Measurements from ENCODE around the gene SLC8A3.

Gene SLC8A3

DNA sequence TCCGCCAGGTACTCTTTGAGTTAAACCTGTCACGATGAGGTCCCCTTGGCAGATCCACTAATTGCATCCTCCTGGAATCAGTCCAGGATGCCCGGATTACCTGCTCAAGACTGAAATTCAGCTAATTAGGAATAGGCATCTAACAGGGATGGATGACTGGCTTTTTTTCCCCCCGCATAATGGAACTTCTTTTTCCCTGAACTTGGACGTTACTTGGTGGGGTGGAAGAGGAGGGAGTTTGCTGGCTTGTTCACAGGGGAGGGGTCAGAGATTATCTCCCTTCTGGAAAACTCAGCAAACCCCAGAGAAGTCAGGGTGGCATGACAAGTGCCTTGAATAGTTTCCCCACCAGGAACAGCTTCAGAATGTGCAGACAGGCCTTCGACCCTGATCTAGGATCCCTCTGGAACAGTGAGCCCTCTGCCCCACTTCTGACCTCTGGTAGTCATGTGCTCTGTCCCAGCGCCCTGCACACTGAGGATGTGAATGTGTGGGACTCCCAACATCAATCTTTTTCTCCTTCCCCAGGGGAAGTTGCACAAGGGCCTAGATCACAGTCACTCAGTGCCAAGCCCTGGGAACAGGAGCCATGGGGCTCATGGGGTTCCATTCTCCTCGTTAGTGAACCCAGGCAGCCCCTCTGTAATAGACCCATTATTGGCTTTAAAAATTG is 167.1 kb downstream of the SLC8A3 start:
- DNase-seq = no peak

DNA sequence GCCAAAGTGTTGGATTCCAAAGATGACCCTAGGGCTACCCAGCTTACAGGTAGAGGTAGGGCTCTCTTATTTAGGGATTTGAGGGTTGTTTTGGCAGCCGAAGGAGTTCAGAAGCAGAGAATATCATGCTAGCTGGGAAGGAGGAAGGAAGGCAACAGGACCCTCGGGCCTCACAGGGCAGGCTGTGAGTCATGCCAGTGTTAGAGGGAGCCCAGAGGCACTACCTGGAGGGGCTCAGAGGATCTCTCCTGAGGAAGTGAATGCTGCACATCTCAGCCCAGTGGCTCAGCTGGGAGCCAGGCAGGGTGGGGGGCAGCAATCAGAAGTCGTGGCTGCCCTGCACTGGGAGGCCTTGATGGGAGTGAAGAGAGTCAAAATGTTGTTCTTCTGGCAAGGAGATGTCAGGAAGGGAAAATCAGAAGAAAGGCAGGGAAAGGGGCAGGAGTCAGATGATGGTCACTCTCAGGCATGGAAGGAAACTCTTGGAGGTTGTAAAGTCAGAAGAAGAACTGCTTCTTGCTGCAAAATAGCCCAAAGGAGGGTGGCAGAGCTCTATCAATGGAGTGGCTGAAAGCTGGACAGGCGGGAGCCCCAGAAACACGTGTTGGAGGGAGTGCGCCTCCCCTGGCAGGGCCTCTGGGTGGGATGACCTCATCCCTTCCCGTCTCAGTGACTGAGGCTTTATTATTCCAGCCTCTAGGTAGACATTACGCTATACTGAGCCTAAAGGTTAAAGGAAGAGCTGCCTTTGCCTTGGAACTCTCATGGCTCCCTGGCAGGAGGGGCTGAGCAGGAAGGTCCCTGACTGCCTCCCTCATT is 168.2 kb downstream of the SLC8A3 start:
- no peak for DNase-seq

DNA sequence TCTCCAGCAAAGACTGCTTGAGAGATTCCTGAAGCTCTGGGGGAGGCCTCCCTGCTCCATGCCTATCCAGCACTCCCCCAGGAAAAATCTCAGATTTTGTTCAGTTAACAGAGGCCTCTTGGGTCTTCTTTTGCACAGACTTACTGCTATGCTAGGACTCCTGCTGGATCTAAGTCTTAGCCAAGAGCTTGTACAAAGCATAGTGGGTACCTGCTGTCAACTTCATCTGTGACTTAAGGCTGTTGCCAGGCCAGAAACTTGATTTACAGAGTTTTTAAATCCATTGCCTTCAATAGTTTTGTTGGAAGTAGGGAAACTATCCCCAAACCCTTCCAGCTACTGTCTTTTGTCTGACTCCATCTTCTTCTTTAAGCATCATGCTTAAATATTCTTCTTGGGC is 169.1 kb downstream of the SLC8A3 start:
- DNase-seq = no peak

DNA sequence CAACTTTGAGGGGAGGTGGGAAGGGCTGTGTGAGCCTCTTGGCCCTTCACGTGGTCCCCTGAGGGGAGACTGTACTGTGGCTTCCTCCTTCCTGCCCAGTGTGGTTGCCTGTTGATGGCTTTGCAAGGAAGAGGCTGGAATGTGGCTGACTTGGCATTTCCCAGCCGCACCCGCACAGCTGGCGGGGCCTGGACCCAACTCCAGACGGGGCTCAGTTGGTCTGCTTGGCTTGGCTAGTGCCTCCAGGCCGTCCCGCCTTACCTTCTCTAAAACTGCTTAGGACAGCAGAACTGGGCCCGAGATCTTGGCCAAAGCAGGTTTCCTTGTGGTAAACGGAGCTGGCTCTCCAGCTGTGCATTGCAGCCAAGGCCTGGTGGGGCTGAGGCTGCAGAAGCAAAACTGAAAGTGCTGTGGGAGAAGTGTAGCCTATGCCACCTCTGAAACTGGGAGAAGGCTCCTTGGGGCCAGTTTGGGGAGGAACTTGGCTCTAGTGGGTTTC is 170.0 kb downstream of the SLC8A3 start:
- no peak for DNase-seq

DNA sequence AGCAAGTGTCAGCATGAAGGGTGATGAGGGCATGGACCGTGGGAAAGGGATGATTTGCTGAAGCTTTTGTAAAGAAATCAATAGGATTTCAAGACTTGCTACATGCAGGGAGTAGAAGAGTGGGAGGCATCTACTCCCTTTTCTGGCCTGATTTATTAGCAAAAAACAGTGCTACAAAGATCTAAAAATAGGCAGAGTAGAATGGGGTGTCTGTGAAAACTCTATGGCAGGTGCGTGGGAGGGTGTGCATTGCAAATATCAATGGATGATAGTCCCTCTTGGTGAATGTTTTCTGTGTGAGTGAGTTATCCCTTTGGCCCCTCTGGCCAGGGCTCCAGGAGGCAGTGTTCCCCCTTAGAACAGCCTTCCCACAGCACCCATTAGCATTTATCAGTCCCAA is 170.5 kb downstream of the SLC8A3 start:
- no peak for DNase-seq

DNA sequence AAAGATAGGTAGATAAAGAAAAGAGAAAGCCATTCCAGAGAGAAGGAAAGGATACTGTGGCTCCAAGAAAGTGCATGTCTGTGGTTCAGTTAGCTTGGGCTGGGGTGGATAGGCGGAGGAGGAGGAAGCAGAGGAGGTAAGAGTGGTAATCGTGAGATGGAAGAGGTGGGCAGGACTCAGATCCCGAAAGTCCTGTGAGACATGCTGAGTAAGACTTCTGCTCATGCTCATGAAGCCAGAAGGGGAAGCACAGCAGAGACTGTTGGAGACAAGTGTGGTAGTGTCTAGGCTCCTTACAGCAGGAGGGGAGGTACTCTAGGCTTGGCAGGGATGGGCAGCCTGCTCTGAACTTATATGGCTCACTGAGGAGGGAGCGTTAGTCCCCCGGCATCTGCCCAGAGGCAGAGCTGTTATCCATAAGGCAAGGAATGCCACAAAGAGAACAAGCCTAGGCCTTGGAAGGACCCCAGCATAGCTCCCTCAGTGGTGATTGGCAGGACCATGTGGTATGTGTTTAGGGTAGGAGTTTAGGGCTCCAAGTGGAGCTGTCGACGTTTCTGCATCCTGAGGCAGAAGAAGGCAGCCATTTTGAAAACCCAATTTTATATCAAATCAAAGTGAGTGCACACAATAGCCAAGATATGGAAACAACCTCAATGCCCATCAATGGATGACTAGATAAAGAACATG is 174.2 kb downstream of the SLC8A3 start:
- no peak for DNase-seq

DNA sequence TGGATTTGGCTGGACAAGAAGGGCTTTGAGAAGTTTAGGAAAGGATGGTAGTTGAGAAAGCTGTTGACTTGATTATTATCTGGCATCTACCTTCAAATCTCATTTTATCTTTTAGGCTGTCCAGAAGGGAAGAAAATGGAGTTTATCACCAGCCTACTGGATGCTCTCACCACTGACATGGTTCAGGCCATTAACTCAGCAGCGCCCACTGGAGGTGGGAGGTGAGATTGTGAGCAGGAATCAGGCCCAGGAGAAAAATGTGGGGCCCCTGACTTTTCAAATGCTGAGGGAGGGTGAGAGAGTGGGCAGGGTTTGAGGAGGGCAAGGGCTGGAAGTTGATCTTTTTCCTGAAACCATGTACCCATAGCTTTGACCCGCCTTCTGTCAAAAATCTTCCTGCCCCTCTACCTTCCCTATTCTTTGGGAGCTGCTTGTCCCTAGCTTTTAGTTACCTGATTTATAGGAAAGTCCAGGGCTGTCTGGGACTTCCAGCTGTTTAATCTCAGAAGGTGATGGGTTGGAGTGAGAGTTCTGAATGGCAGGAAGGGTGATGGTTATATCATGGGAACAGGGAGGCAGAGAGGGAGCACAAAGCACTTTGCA is 175.4 kb downstream of the SLC8A3 start:
- DNase-seq = no peak

DNA sequence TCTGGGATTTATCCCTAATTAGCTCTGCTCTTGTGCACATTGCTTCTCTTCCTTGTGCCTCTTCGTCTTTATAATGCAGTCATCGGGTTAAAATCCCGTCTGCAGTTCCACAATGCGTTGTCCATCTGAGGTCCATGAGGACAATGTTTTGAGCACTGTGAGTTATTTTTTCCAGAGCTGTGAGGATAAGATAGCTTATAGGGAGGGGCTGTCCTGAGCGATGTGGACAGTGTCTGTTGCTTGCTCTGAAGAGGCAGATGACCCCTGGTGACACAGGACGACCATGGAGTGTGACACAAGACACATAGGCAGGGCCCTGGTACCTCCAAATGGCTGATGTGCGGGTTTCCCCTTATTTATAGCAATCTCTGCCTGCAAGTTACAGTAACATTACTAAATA is 177.0 kb downstream of the SLC8A3 start:
- DNase-seq = no peak

DNA sequence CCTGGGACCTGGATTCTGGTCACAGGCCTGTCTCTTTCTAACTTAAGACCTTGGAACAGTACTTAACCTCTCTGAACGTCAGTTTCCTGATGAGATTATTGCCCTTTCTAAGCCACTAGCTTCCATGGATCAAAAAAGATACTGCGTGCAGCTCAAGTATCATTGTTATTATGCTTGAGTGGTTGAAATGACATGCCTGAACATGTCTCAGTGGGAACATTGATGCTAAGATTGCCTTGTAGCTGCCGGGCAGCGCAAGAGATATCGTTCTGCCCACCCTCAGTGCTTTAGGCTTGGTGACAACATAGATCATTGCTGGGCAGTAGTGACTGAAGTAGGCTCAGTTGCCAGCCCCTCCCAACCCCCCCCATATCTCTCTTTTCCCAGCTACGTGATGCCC is 177.7 kb downstream of the SLC8A3 start:
- no peak for DNase-seq

DNA sequence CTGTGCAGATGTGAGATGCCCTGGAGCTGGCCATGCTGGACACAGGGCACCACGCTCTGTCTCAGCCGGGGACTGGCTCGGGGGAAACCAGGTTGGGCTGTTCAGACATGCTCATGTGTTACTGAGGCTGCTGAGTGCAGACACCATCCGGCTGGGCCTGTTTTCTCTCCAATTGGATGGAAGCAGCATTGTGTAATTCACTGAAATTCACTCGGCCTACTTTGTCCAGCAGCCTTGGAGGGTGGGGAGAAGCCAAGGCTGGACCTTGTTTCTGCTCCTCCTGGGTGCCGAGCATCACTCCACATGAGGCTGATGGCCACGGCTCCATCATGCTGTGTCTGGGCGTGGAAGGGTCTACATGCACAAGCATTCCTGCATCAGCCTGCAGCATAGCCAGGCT is 178.8 kb downstream of the SLC8A3 start:
- no peak for DNase-seq

DNA sequence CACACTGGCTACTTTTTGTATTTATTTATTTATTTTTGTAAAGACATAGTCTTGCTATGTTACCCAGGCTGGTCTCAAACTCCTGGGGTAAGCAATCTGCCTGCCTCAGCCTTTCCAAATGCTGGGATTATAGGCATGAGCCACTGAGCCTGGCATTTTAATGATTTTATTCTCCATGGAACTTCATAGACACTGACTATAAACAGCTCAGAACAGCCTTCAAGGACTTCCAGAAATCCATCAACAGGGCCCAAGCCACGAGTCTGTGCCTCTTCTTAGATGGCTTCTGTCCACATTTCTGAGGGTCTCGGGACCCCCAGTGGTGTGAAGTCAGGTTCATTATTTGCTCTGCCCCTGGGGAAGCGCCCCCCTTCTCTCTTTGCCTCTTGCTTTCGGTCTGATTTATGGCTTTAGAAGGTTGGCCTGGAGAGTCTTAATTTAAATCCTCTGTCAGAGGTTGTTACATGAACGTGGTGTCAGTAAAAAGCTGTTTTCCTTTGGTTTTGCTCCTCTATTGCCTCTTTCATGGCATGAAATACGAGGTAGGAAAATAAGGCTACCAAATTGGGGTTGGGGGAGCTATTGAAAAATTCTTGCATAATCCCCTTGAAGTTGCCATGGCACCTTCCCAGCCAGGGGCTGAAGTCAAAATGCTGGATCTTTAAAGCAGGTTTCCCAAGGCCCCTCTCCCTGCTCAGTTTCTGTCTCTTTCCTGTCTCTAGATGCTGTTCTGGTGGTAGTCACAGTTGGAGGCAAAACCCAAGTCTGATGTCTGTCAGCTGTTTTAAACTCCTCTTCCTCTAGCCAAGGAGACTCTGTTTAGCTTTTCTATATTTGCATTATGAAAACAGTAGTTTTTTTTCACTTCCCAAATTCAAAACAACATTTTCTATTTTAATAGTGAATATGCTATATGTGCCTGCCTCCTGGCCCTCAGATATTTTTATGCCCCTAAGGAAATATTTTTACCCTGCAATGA is 180.2 kb downstream of the SLC8A3 start:
- no peak for DNase-seq

DNA sequence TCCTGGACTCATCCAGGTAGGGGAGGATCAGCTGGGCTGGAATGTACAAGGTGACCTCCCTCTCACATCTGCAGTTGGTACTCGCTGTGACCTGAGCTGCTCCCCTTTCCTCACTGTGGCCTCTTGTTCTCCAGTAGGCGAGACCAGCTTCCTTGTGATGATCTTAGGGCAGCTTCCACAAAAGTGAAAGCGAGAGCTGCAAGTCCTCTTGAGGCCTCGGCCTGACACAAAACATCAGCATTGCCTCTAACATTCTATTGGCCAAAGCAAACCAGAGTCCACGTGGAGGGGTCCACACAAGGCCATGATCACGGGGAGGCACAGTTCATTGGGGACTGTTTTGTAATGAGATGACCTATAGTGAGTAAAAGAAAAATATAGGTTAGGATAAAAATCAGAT is 182.1 kb downstream of the SLC8A3 start:
- DNase-seq = no peak

DNA sequence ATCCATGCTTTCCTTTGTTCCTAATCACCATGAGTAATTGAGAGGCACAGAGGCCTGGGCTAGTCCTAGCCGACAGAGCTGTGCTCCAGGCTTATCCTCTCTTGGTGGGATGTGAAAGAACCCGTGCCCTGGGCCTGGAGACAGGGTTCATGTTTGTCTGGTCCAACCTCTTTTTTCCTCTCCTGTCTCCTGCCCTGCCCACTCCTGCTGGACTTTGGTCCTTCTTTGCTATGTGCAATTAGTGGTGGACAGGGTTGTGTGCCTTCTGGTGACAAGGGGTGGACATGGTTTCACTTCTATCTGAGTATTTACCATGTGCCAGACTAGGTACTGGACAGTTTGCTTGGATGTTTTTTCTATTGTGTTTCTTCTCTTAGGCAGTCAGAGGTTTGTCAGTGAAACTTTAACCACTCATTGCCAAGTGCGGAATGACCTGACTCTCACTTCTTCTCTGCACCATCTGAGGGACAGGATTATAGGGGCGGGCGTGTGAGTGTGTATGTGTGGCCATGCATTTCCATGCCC is 183.4 kb downstream of the SLC8A3 start:
- no peak for DNase-seq

DNA sequence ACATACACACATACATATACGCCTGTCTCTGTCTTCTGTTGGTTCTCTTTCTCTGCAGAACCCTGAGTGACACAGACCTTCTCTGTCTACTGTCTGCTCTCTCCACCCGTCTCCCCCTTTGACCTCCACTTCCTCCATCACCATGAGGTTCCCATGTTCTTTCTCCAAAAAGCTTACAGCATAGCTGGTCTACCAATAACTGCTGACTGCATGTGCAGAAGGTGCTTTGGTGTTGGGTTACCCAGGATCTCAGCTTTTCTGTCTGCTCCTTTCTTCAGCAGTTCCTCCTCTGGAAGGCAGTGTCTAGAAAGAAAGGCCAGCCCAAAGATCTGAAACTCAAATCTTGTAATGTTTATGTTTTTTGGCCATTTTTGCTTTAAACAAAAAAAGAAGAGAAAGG is 184.0 kb downstream of the SLC8A3 start:
- DNase-seq = no peak

DNA sequence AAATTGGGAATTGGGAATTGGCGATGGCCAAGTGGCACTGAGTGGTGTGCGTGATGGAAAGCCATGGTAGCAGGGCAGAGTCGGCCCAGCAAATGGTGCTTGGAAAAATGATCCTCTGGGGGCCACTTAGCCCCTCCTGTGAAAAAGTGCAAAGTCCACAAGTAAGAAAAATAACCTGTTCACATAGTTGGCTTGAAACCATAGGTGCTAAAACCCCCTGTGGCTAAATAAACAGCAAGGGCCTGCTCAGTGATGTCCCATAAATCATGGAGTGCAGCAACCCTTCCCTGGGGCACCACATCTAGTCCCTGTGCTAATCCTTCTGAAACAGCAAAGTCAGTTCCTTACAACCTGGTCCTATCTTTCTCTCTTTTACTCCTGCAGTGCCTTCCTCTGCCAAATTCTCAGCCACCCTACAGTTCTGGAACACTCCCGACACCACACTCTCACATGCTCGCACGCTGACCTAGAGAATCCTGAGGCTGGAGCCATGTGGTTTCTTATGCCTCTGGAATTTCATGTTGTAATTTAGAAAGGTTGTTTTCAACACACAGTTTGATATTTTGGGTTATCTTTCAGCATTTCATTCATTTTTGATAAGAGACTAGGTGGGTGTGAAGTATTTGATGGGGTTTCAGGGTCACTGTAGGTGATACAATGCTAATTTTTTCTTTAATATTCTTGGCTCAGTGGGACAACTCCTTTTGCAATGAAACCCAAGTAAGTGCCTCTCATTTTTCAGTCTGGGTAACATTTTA is 186.0 kb downstream of the SLC8A3 start:
- no peak for DNase-seq

DNA sequence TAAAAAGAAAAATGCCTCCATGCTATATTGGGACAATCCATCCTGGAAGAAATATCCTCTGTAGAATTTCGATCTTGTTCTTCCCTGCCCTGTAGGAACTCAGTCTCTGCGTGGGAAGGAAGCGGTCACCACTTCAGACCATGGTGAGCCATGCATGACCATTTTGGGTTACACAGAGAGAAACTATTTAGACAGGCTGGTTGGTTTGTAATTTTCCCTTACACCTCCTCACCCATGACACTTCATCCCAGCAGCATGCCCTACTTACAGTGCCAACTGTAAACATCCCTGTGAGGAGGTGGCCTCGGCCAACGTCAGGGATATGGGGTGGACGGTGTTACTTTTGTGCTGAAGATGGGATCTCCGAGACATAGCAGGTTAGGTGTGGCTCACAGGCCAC is 188.2 kb downstream of the SLC8A3 start:
- DNase-seq = no peak

DNA sequence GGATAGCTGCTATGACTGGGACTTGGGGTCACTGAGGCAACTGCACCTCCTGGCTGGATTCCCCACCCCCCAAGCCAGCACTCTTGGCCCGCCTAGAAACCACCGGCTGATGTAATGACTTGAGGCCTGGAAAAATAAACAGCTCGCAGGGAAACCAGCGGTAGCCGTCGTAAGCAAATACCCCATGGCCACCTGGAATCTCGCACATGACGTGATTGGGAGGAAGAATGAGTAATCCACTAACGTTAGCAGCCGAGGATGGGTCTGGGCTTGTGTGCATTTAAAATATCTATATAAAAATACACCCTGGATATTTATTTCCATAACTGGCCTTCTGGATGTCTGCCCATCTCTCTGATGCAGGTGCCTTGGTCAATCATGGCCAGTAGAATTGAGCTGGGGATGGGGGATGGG is 189.5 kb downstream of the SLC8A3 start:
- no peak for DNase-seq

DNA sequence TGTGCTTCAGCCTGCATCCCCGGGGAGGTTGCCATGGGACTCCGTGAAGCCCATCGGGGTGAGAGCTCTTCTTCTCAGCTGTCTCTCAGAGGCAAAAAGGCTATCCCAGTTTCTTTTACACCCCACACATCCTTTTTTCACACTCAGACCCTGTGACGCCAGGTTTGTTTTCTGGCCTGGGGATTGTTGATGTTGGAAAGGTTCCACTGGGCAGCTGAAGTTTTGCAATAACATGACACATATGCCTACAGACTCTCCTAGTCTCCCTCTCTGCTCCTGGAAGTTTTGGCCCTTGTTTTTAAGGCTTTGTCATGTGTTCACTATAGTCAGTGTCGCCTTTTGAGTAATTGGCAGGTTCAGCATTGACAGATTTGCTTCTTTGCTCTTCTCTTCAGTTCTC is 190.9 kb downstream of the SLC8A3 start:
- DNase-seq = no peak

DNA sequence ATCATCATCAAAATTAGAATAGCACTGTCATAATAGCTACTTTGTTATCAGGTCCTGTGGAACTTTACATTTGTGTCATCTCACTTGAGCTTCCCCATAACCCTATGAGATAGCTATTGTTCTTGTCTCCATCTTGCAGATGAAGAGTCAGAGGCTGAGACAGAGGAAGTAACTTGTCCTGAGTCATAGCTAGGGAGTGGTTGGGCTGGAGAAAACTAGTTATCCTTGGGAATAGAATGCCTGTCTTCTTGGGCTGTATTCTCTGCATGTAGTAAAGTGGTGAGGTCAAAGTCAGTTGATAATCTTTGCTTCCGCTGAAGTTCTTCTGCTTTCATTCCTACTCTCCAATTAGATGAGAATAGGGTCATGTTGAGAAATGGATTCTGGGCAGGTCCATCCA is 192.5 kb downstream of the SLC8A3 start:
- no peak for DNase-seq

Measured in SW 1271 (cell line).